T47D (cell line): ENCODE results near the gene POLN.
A peak's percentile ranks its signal among the peaks of the same experiment; 100 is the strongest.

Experiments used
- DNase-seq, 2 experiments: peaks; one replicate each; pipeline versions ENCODE4 v3.0.0 to v3.0.0-alpha.2; 2011 to 2012; ENCODE audit warnings: low read depth in 1 of 2, low spot score in 1 of 2
- JUND ChIP-seq: IDR thresholded peaks from 2 replicates; pipeline ENCODE4 v1.6.1; 2012; ENCODE audit warnings: low read depth
- in situ Hi-C: cut with HindIII; loops from 2 replicates; pipeline ENCODE4 v1.10.0; 2016; ENCODE audit warnings: low sequenced_read_pairs, low pct_unique_long_range_greater_than_20kb

The POLN gene

GRCh38 chr4:2064276-2064991 lies 177.5 kb downstream of the POLN start:
- no peak for TF ChIP-seq JUND
- no peak for DNase-seq
- in situ Hi-C loops: no loop called here

GRCh38 chr4:2063557-2064275 lies 178.2 kb downstream of the POLN start:
- DNase-seq: no peak
- no peak for TF ChIP-seq JUND
- in situ Hi-C loops: no loop called here

- in situ Hi-C loops: no loop called here
- no peak for DNase-seq
Observed at GRCh38 chr4:2062808-2063524, 179.0 kb downstream of the POLN start.

GRCh38 chr4:2062168-2062807 lies 179.6 kb downstream of the POLN start:
- no peak for DNase-seq
- in situ Hi-C loops: no loop called here
- TF ChIP-seq JUND: no peak

More at GRCh38 chr4:2062808-2063524, 179.0 kb downstream of the POLN start:
- TF ChIP-seq JUND: no peak

- DNase-seq: no peak
- TF ChIP-seq JUND: no peak
- in situ Hi-C loops: no loop called here
Observed at GRCh38 chr4:2061186-2062131, 180.5 kb downstream of the POLN start.

GRCh38 chr4:2060611-2061185 lies 181.2 kb downstream of the POLN start:
- no peak for DNase-seq
- in situ Hi-C loops: no loop called here
- no peak for TF ChIP-seq JUND

GRCh38 chr4:2059726-2060602 lies 182.0 kb downstream of the POLN start:
- DNase-seq: no peak
- in situ Hi-C loops: no loop called here
- TF ChIP-seq JUND: no peak

GRCh38 chr4:2059046-2059725 lies 182.7 kb downstream of the POLN start, which contains the start of gene NAT8L:
Gene NAT8L (plus strand): TSS chr4:2059327. CDS start chr4:2059512, 185 bp downstream.
- in situ Hi-C loops: no loop called here
- no peak for TF ChIP-seq JUND
- peak; percentile 32 to 68 for DNase-seq

GRCh38 chr4:2058264-2059045 lies 183.5 kb downstream of the POLN start:
- DNase-seq: no peak
- in situ Hi-C loops: no loop called here

More at GRCh38 chr4:2058264-2059045, 183.5 kb downstream of the POLN start:
- TF ChIP-seq JUND: no peak
